SH-SY5Y (cell line): Measurements from ENCODE around the gene DDX60.

Experiments used
- GATA2 ChIP-seq: IDR thresholded peaks from 2 replicates; pipeline ENCODE4 v1.6.1; 2011; ENCODE audit warnings: mild to moderate bottlenecking, low read depth, low read length
- GATA3 ChIP-seq: IDR thresholded peaks from 2 replicates; pipeline ENCODE4 v1.6.1; 2011; ENCODE audit warnings: low read depth, mild to moderate bottlenecking, low read length, moderate library complexity

DNA sequence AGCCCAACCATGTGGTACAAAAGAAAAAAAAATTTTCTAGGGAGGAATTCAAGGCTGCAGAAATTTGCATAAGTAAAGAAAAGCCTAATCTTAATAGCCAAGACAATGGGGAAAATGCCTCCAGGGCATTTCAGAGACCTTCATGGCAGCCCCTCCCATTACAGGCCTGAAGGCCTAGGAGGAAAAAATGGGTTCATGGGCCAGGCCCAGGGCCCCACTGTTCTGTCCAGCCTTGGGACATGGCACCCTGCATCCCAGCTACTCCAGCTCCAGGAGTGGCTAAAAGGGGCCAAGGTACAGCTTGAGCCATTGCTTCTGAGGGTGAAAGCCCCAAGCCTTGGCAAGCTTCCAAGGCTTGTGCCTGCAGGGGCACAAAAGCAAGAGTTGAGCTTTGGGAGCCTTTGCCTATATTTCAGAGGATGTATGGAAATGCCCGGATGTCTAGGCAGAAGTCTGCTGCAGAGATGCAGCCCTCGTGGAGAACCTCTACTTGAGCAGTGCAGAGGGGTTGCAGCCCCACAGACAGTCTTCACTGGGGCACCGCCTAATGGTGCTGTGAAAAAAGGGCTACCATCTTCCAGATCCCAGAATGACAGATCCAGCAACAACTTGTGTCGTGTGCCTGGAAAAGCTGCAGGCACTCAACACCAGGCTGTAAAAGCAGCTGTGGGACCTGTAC is 115.2 kb downstream of the DDX60 start:
- TF ChIP-seq GATA3 = no peak
- no peak for TF ChIP-seq GATA2
